SK-N-SH treated with all-trans-retinoic acid at 6 μM for 48 hours (cell line): ENCODE data around the gene PSMD12.

Experiments
- ATAC-seq: fragments of 200-7000 bp; cut with Tn5 transposase; 3 replicates; pipeline ENCODE4 v1.9.1; 2020; ENCODE audit warnings: mild to moderate bottlenecking, moderate library complexity
- ARNTL ChIP-seq: fragments of 450-650 bp; formaldehyde crosslinking; IDR thresholded peaks from 2 replicates; pipeline ENCODE4 v1.5.0; 2020; ENCODE audit warnings: low read depth, mild to moderate bottlenecking, moderate library complexity, borderline replicate concordance
- BACH2 ChIP-seq: fragments of 250-450 bp; sonication (Bioruptor Pico); IDR thresholded peaks from 2 replicates; pipeline ENCODE4 v1.9.0; 2021; ENCODE audit warnings: mild to moderate bottlenecking, borderline replicate concordance
- CREB5 ChIP-seq: fragments of 250-450 bp; sonication (Bioruptor Pico); IDR thresholded peaks from 2 replicates; pipeline ENCODE4 v1.5.1; 2020; ENCODE audit warnings: low read depth, mild to moderate bottlenecking, moderate library complexity
- CSDC2 ChIP-seq: fragments of 250-450 bp; sonication (Bioruptor Pico); IDR thresholded peaks from 2 replicates; pipeline ENCODE4 v1.5.0; 2020; ENCODE audit warnings: mild to moderate bottlenecking, moderate library complexity
- CSRNP3 ChIP-seq: fragments of 250-450 bp; sonication (Bioruptor Pico); IDR thresholded peaks from 2 replicates; pipeline ENCODE4 v1.5.1; 2021; ENCODE audit warnings: mild to moderate bottlenecking, moderate library complexity
- GLIS3 ChIP-seq: fragments of 250-450 bp; sonication (Bioruptor Pico); IDR thresholded peaks from 2 replicates; pipeline ENCODE4 v1.5.0; 2020; ENCODE audit warnings: mild to moderate bottlenecking, moderate library complexity
- ISL1 ChIP-seq: fragments of 250-450 bp; sonication (Bioruptor Pico); IDR thresholded peaks from 2 replicates; pipeline ENCODE4 v2.1.2; 2022; ENCODE audit warnings: mild to moderate bottlenecking, moderate library complexity
- OSR1 ChIP-seq: fragments of 250-450 bp; sonication (Bioruptor Pico); IDR thresholded peaks from 2 replicates; pipeline ENCODE4 v1.8.0; 2022; ENCODE audit warnings: moderate library complexity, mild to moderate bottlenecking, inconsistent platforms
- POU6F1 ChIP-seq: fragments of 250-450 bp; sonication (Bioruptor Pico); IDR thresholded peaks from 2 replicates; pipeline ENCODE4 v1.8.0; 2021; ENCODE audit warnings: low read depth, mild to moderate bottlenecking, moderate library complexity, borderline replicate concordance
- PPARA ChIP-seq: fragments of 250-450 bp; sonication (Bioruptor Pico); IDR thresholded peaks from 2 replicates; pipeline ENCODE4 v1.5.0; 2020; ENCODE audit warnings: mild to moderate bottlenecking, borderline replicate concordance
- RARB ChIP-seq: fragments of 250-450 bp; sonication (Bioruptor Pico); IDR thresholded peaks from 2 replicates; pipeline ENCODE4 v1.8.0; 2021; ENCODE audit warnings: mild to moderate bottlenecking, moderate library complexity
- SNAI2 ChIP-seq: fragments of 250-450 bp; sonication (Bioruptor Pico); IDR thresholded peaks from 2 replicates; pipeline ENCODE4 v1.5.0; 2020; ENCODE audit warnings: mild to moderate bottlenecking, moderate library complexity
- TCF4 ChIP-seq: fragments of 250-450 bp; sonication (Bioruptor Pico); IDR thresholded peaks from 2 replicates; pipeline ENCODE4 v1.8.0; 2021; ENCODE audit warnings: mild to moderate bottlenecking, moderate library complexity, borderline replicate concordance
- TOX ChIP-seq: fragments of 250-450 bp; sonication (Bioruptor Pico); IDR thresholded peaks from 2 replicates; pipeline ENCODE4 v1.8.0; 2021; ENCODE audit warnings: mild to moderate bottlenecking, moderate library complexity, borderline replicate concordance
- ZC3H10 ChIP-seq: fragments of 250-450 bp; sonication (Bioruptor Pico); IDR thresholded peaks from 2 replicates; pipeline ENCODE4 v1.5.1; 2021; ENCODE audit warnings: mild to moderate bottlenecking, moderate library complexity
- ZFP3 ChIP-seq: fragments of 250-450 bp; sonication (Bioruptor Pico); IDR thresholded peaks from 2 replicates; pipeline ENCODE4 v1.5.0; 2020; ENCODE audit warnings: mild to moderate bottlenecking, moderate library complexity
- ZFP30 ChIP-seq: fragments of 450-650 bp; formaldehyde crosslinking; IDR thresholded peaks from 2 replicates; pipeline ENCODE4 v1.5.0; 2022; ENCODE audit warnings: mild to moderate bottlenecking, moderate library complexity
- ZNF565 ChIP-seq: fragments of 450-650 bp; formaldehyde crosslinking; conservative IDR thresholded peaks from 2 replicates; pipeline ENCODE4 v1.5.0; 2020; ENCODE audit warnings: low read depth, mild to moderate bottlenecking, moderate library complexity
- ZNF70 ChIP-seq: fragments of 450-650 bp; formaldehyde crosslinking; IDR thresholded peaks from 2 replicates; pipeline ENCODE4 v1.5.0; 2020; ENCODE audit warnings: mild to moderate bottlenecking, moderate library complexity
- ZNF8 ChIP-seq: fragments of 450-650 bp; formaldehyde crosslinking; IDR thresholded peaks from 2 replicates; pipeline ENCODE4 v1.5.0; 2020; ENCODE audit warnings: mild to moderate bottlenecking, moderate library complexity
- TF ChIP-seq, protein P1 (sequence below): fragments of 250-450 bp; sonication (Bioruptor Pico); IDR thresholded peaks from 2 replicates; pipeline ENCODE4 v1.5.0; 2020; ENCODE audit warnings: mild to moderate bottlenecking, moderate library complexity
- TF ChIP-seq, protein P2 (sequence below): fragments of 250-450 bp; sonication (Bioruptor Pico); IDR thresholded peaks from 2 replicates; pipeline ENCODE4 v1.8.0; 2020; ENCODE audit warnings: mild to moderate bottlenecking, moderate library complexity, borderline replicate concordance

PSMD12 gene

GRCh38 chr17:67316781-67317180 lies 49.6 kb downstream of the PSMD12 start:
- TF ChIP-seq ARNTL (CRISPR knock-in tag) (no peak), ZNF565 (CRISPR knock-in tag) (no peak), OSR1 (CRISPR knock-in tag) (no peak), BACH2 (CRISPR knock-in tag) (no peak), RARB (CRISPR knock-in tag) (no peak), SNAI2 (CRISPR knock-in tag) (no peak), PPARA (no peak), CSRNP3 (CRISPR knock-in tag) (no peak), ZNF8 (CRISPR knock-in tag) (no peak), ISL1 (CRISPR knock-in tag) (no peak), ZC3H10 (CRISPR knock-in tag) (no peak), CREB5 (CRISPR knock-in tag) (no peak), ZNF70 (no peak), GLIS3 (CRISPR knock-in tag) (no peak), TCF4 (CRISPR knock-in tag) (no peak), CSDC2 (CRISPR knock-in tag) (no peak), POU6F1 (CRISPR knock-in tag) (no peak)
- TF ChIP-seq, protein P1, sequence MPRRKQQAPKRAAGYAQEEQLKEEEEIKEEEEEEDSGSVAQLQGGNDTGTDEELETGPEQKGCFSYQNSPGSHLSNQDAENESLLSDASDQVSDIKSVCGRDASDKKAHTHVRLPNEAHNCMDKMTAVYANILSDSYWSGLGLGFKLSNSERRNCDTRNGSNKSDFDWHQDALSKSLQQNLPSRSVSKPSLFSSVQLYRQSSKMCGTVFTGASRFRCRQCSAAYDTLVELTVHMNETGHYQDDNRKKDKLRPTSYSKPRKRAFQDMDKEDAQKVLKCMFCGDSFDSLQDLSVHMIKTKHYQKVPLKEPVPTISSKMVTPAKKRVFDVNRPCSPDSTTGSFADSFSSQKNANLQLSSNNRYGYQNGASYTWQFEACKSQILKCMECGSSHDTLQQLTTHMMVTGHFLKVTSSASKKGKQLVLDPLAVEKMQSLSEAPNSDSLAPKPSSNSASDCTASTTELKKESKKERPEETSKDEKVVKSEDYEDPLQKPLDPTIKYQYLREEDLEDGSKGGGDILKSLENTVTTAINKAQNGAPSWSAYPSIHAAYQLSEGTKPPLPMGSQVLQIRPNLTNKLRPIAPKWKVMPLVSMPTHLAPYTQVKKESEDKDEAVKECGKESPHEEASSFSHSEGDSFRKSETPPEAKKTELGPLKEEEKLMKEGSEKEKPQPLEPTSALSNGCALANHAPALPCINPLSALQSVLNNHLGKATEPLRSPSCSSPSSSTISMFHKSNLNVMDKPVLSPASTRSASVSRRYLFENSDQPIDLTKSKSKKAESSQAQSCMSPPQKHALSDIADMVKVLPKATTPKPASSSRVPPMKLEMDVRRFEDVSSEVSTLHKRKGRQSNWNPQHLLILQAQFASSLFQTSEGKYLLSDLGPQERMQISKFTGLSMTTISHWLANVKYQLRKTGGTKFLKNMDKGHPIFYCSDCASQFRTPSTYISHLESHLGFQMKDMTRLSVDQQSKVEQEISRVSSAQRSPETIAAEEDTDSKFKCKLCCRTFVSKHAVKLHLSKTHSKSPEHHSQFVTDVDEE (CRISPR knock-in tag): no peak
- TF ChIP-seq, protein P2, sequence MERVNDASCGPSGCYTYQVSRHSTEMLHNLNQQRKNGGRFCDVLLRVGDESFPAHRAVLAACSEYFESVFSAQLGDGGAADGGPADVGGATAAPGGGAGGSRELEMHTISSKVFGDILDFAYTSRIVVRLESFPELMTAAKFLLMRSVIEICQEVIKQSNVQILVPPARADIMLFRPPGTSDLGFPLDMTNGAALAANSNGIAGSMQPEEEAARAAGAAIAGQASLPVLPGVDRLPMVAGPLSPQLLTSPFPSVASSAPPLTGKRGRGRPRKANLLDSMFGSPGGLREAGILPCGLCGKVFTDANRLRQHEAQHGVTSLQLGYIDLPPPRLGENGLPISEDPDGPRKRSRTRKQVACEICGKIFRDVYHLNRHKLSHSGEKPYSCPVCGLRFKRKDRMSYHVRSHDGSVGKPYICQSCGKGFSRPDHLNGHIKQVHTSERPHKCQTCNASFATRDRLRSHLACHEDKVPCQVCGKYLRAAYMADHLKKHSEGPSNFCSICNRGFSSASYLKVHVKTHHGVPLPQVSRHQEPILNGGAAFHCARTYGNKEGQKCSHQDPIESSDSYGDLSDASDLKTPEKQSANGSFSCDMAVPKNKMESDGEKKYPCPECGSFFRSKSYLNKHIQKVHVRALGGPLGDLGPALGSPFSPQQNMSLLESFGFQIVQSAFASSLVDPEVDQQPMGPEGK (CRISPR knock-in tag): no peak
- ATAC-seq: no peak

DNA sequence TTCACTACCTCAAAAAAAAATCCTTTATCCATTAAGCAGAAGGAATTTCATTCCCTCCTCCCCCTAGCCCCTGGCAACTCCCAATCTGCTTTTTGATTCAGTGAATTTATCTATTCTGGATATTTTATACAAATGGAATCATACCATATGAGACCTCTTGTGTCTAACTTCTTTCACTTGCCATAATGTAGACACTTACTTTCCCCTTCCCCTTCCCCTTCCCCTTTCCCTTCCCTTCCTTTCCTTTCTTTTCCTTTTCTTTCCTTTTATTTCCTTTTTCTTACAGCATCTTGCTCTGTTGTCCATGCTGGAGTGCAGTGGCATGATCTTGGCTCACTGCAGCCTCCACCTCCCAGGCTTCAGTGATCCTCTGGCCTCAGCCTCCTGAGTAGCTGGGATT lies 50.5 kb downstream of the PSMD12 start:
- TF ChIP-seq POU6F1 (CRISPR knock-in tag): no peak
- no peak for TF ChIP-seq CREB5 (CRISPR knock-in tag)
- TF ChIP-seq, protein P2 (CRISPR knock-in tag): no peak
- no peak for TF ChIP-seq TOX (CRISPR knock-in tag)
- no peak for TF ChIP-seq ISL1 (CRISPR knock-in tag)
- no peak for TF ChIP-seq SNAI2 (CRISPR knock-in tag)
- no peak for TF ChIP-seq ZFP30 (CRISPR knock-in tag)
- no peak for TF ChIP-seq PPARA
- TF ChIP-seq ZFP3: no peak
- no peak for TF ChIP-seq RARB (CRISPR knock-in tag)
- no peak for TF ChIP-seq ZNF70
- TF ChIP-seq CSRNP3 (CRISPR knock-in tag): no peak
- no peak for TF ChIP-seq TCF4 (CRISPR knock-in tag)
- TF ChIP-seq ARNTL (CRISPR knock-in tag): no peak
- TF ChIP-seq GLIS3 (CRISPR knock-in tag): no peak
- no peak for TF ChIP-seq BACH2 (CRISPR knock-in tag)
- no peak for TF ChIP-seq ZC3H10 (CRISPR knock-in tag)
- no peak for ATAC-seq
